OCI-LY1 (cell line): Measurements from ENCODE around the gene GNB1L.

Source experiments
- H2AFZ ChIP-seq: fragments of 200-600 bp; sonication (generic), shearing (Covaris generic); 2 replicates; pipeline ENCODE4 v1.6.0; 2014; ENCODE audit warnings: antibody characterized with exemption, mild to moderate bottlenecking, low read length
- H3F3A ChIP-seq: fragments of 200-600 bp; sonication (generic), shearing (Covaris generic); 2 replicates; pipeline ENCODE4 v1.6.0; 2014; ENCODE audit warnings: mild to moderate bottlenecking, antibody characterized with exemption, low read length, moderate library complexity; ENCODE audit not compliant: insufficient read depth
- H3K27ac ChIP-seq: fragments of 200-600 bp; sonication (generic); 2 replicates; pipeline ENCODE4 v1.5.1; 2014; ENCODE audit warnings: low read length, mixed run types, mild to moderate bottlenecking, low read depth; ENCODE audit not compliant: poor library complexity, severe bottlenecking
- H3K27me3 ChIP-seq: fragments of 200-600 bp; sonication (generic); 2 replicates; pipeline ENCODE4 v1.6.0; 2014; ENCODE audit warnings: antibody characterized with exemption, mild to moderate bottlenecking, low read length, moderate library complexity; ENCODE audit not compliant: insufficient read depth
- H3K36me3 ChIP-seq: fragments of 200-600 bp; sonication (generic); 2 replicates; pipeline ENCODE4 v1.6.1; 2014; ENCODE audit warnings: mild to moderate bottlenecking, antibody characterized with exemption, low read length, moderate library complexity, mixed read lengths; ENCODE audit not compliant: insufficient read depth
- H3K4me1 ChIP-seq: fragments of 200-600 bp; sonication (generic); 2 replicates; pipeline ENCODE4 v1.5.1; 2014; ENCODE audit warnings: mild to moderate bottlenecking, low read length, moderate library complexity; ENCODE audit not compliant: insufficient read depth, severe bottlenecking
- H3K4me2 ChIP-seq: fragments of 200-600 bp; sonication (generic), shearing (Covaris generic); 2 replicates; pipeline ENCODE4 v1.6.1; 2014; ENCODE audit warnings: low read length
- H3K4me3 ChIP-seq: fragments of 200-600 bp; sonication (generic); 2 replicates; pipeline ENCODE4 v1.5.1; 2014; ENCODE audit warnings: low read length, low read depth, mild to moderate bottlenecking, mixed read lengths; ENCODE audit not compliant: poor library complexity, severe bottlenecking
- H3K79me2 ChIP-seq: fragments of 200-600 bp; shearing (Covaris generic); 2 replicates; pipeline ENCODE4 v1.6.1; 2016; ENCODE audit warnings: mixed run types, low read length, mixed read lengths; ENCODE audit not compliant: insufficient read depth
- H3K9ac ChIP-seq: fragments of 200-600 bp; sonication (generic), shearing (Covaris generic); 2 replicates; pipeline ENCODE4 v1.6.1; 2014; ENCODE audit warnings: mild to moderate bottlenecking, low read length, mixed read lengths
- H3K9me2 ChIP-seq: fragments of 200-600 bp; sonication (generic), shearing (Covaris generic); 2 replicates; pipeline ENCODE4 v1.6.1; 2014; ENCODE audit warnings: low read depth, mild to moderate bottlenecking, low read length, mixed read lengths
- H3K9me3 ChIP-seq: fragments of 200-600 bp; shearing (Covaris generic); 2 replicates; pipeline ENCODE4 v1.6.1; 2014; ENCODE audit warnings: low read length, mixed read lengths
- H4K20me1 ChIP-seq: fragments of 200-600 bp; sonication (generic), shearing (Covaris generic); 2 replicates; pipeline ENCODE4 v1.6.0; 2016; ENCODE audit warnings: mild to moderate bottlenecking, low read length; ENCODE audit not compliant: insufficient read depth
- CTCF ChIP-seq: fragments of 200-600 bp; sonication (generic), shearing (Covaris generic); IDR thresholded peaks from 2 replicates; pipeline ENCODE4 v1.5.1; 2017; ENCODE audit warnings: mild to moderate bottlenecking, antibody characterized with exemption, low read length, moderate library complexity, mixed read lengths
- EZH2 ChIP-seq: fragments of 200-600 bp; sonication (generic), shearing (Covaris generic); IDR thresholded peaks from 2 replicates; pipeline ENCODE4 v1.8.0; 2017; ENCODE audit warnings: borderline replicate concordance, mixed run types, mild to moderate bottlenecking, antibody characterized with exemption, low read length, moderate library complexity, mixed read lengths

The GNB1L gene

GRCh38 chr22:19787849-19788141, 66.9 kb downstream of the GNB1L start:
- Histone ChIP-seq H3K36me3 (peaks cover 7% of the 10 kb centered on the region; the same call in 1 of the 2 replicates), H3K9ac (no peak overlapping the region), H3K4me3 (no peak overlapping the region), H3K9me2 (no peaks in the 10 kb centered on the region), H3K9me3 (0 out of 2 replicates have a peak, but pooled peaks cover 4% of the 10 kb centered on the region), H3K4me1 (no peaks in the 10 kb centered on the region), H3K27me3 (no peaks in the 10 kb centered on the region), H3K4me2 (no peak overlapping the region), H4K20me1 (no peaks in the 10 kb centered on the region), H3K27ac (no peak overlapping the region), H3F3A (no peaks in the 10 kb centered on the region), H2AFZ (no peak overlapping the region), H3K79me2 (no peaks in the 10 kb centered on the region)
- no peak for TF ChIP-seq CTCF
- no peak for TF ChIP-seq EZH2

- Histone ChIP-seq H3K9me2 (no peaks in the 10 kb centered on the region), H3F3A (no peaks in the 10 kb centered on the region), H3K4me1 (no peaks in the 10 kb centered on the region), H3K9ac (no peak overlapping the region), H3K4me3 (no peak overlapping the region), H3K36me3 (0 out of 2 replicates have a peak, but pooled peaks cover 7% of the 10 kb centered on the region), H3K4me2 (no peak overlapping the region), H3K79me2 (no peaks in the 10 kb centered on the region), H3K9me3 (0 out of 2 replicates have a peak, but pooled peaks cover 4% of the 10 kb centered on the region), H2AFZ (no peak overlapping the region), H3K27me3 (no peaks in the 10 kb centered on the region), H3K27ac (no peak overlapping the region), H4K20me1 (no peaks in the 10 kb centered on the region)
- TF ChIP-seq EZH2 (no peak), CTCF (no peak)
Measured at GRCh38 chr22:19786959-19787848, 67.5 kb downstream of the GNB1L start.

GRCh38 chr22:19786264-19786585, 68.4 kb downstream of the GNB1L start:
- Histone ChIP-seq H3K9ac (no peak overlapping the region), H3K4me1 (no peaks in the 10 kb centered on the region), H3K27me3 (no peaks in the 10 kb centered on the region), H3K9me2 (no peaks in the 10 kb centered on the region), H4K20me1 (no peaks in the 10 kb centered on the region), H3K36me3 (0 out of 2 replicates have a peak, but pooled peaks cover 7% of the 10 kb centered on the region), H3K4me3 (no peak overlapping the region), H3F3A (no peaks in the 10 kb centered on the region), H3K9me3 (0 out of 2 replicates have a peak, but pooled peaks cover 3% of the 10 kb centered on the region), H2AFZ (no peak overlapping the region), H3K4me2 (no peak overlapping the region), H3K27ac (no peak overlapping the region), H3K79me2 (no peaks in the 10 kb centered on the region)
- no peak for TF ChIP-seq EZH2
- TF ChIP-seq CTCF, result no peak
